Breast epithelium (tissue), 3 donors: Measurements from ENCODE around the gene PRDM16.

Source experiments
- CTCF ChIP-seq, 3 donors: fragments of 450-650 bp; IDR thresholded peaks; one replicate each; pipeline ENCODE4 v1.5.1; 2016 to 2017; ENCODE audit warnings: antibody characterized with exemption in 3 of 3, mild to moderate bottlenecking in 3 of 3, moderate library complexity in 3 of 3
- POLR2A ChIP-seq: fragments of 450-650 bp; IDR thresholded peaks from one replicate; pipeline ENCODE4 v1.6.1; 2016; ENCODE audit warnings: antibody characterized with exemption, mild to moderate bottlenecking, moderate library complexity

- TF ChIP-seq POLR2A (no peak), CTCF (IDR thresholded peaks at IDR 0.05) (no peak)
Measured at GRCh38 chr1:3284691-3285090, 215.7 kb downstream of the PRDM16 start.
